CD4-positive, alpha-beta T cell treated with Interleukin-4 for 1 hour (primary cell): Measurements from ENCODE around the gene SLCO2A1.

Source experiments
- DNase-seq, 2 donors: peaks; one replicate each; pipeline ENCODE4 v3.0.0-alpha.2; 2020 to 2022

SLCO2A1 gene

GRCh38 chr3:134033315-134033996 lies 3.7 kb upstream of the SLCO2A1 start:
- no peak for DNase-seq

DNA sequence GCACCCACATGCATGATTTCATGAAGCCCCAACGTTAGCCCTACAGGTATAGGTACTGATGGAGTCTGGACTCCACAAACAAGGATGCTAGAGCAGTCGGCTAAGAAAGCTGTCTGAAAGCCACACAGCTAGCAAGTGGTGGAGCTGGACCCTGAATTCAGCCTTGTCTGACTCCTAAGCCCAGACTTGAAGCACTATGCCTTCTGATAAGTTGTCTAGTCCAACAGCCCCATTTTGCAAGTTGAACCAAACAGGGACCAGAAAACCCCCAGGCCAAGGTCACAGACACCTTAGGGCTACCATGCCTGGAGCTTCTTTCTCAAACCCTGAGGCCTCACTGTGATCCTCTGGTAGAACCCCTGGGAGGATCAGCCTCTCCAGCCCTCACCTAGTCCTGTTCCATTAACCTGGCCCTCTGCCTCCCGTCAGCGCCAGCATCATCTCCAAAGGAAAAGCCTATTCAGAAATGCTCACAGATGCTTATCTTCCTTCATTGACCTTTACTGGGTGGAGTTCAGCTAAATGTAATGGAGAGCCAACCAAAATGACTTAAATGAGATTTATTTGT lies 1.7 kb upstream of the SLCO2A1 start:
- DNase-seq: no peak

GRCh38 chr3:134030379-134031347 lies 938 bp upstream of the SLCO2A1 start:
- no peak for DNase-seq

- no peak for DNase-seq
Observed at GRCh38 chr3:134029256-134029733, 430 bp downstream of the SLCO2A1 start.

GRCh38 chr3:134028486-134029255 lies 1.1 kb downstream of the SLCO2A1 start:
- no peak for DNase-seq

- no peak for DNase-seq
Observed at GRCh38 chr3:134027631-134028030, 2.1 kb downstream of the SLCO2A1 start.

DNA sequence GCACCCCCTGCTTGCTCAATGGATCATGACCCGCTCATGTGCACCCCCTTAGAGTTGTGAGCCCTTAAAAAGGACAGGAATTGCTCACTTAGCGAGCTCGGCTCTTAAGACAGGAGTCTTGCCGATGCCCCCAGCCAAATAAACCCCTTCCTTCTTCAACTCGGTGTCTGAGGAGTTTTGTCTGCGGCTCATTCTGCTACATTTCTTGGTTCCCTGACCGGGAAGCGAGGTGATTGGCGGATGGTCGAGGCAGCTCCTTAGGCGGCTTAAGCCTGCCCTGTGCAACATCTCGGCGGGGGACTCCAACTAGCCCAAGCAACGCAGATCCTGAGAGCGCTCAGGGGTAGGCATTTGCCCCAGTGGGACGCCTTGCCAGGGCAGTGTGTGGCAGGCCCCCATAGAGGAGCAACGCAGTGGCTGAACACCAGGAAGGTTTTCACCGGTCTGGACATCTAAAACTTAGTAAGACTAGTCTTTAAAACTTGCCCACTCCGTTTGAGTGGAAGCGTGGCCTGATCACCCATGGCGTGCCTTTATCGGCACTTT lies 9.5 kb downstream of the SLCO2A1 start:
- no peak for DNase-seq

DNA sequence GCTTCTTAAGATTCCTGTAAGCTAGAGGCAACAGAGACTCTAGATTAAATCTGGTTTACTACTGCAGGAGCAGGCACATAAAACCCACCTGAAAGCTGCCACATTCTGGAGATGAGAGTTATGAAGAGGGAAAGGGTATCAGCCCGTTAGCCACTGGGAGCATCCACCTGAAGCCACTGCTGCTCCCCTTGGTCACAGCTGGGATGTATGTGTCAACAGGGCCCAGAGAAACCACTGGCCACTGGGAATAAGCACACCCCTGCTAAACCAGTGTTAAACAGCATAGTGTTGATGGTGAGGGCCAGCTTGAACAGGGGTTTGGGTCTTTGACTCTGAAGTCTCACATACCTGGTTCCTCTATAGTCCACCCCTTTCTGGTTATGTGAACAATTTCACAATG lies 10.9 kb downstream of the SLCO2A1 start:
- no peak for DNase-seq

- no peak for DNase-seq
Observed at GRCh38 chr3:134018406-134018805, 11.3 kb downstream of the SLCO2A1 start.

- no peak for DNase-seq
Observed at GRCh38 chr3:134017490-134017889, 12.2 kb downstream of the SLCO2A1 start.

GRCh38 chr3:134014270-134014669 lies 15.5 kb downstream of the SLCO2A1 start:
- DNase-seq: no peak

GRCh38 chr3:134013280-134013679 lies 16.4 kb downstream of the SLCO2A1 start:
- no peak for DNase-seq

DNA sequence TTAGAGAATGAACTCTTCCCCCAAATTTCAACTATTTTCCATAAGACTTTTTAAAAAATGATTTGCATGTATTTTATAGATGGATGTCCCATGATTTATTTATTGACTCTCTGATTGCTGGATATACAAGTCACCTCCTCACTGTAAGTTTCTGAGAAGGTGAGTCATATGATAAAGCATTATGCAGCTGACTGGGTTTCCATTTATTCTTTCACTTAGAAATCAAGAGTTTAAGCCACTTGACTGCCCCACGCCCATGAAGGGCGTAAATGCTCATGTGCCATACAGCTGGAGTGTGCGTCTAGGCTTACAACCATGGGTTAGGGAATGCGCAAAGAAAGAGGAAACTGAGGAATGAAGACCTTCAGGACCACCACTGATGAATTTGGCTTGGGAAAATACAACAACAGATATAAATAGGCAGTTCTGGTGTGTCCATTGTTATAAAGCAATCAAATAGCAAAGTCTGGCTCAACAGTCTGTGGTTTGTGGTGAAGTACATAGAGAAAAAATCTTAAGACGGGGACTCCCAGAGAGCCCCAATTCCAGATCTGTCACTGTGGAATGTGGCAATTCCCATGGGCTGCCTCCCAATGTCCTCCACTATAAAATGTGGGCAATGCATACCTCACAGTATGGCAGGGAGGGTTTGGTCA lies 20.3 kb downstream of the SLCO2A1 start:
- DNase-seq: no peak

- no peak for DNase-seq
Observed at GRCh38 chr3:134008630-134009156, 21.0 kb downstream of the SLCO2A1 start.

DNA sequence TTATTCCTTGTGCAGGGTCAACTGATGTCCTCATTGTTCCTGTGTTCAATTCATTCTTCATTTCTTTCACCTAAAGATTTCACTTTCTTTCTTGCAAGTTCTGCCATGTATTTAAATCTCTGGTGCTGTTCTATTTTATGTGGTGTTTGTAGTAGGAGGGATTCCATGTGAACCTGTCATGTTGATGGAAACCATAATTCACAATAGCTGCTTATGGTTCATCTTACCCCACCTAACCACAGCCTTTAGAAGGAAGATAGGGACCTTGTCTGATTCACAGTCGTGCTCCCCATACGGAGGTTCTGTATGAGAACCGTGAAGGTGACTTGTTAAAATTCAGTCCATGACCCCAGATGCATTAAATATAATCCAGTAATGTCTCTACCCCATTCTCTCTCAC lies 21.9 kb downstream of the SLCO2A1 start:
- DNase-seq: no peak

GRCh38 chr3:134004841-134005240 lies 24.9 kb downstream of the SLCO2A1 start:
- no peak for DNase-seq

DNA sequence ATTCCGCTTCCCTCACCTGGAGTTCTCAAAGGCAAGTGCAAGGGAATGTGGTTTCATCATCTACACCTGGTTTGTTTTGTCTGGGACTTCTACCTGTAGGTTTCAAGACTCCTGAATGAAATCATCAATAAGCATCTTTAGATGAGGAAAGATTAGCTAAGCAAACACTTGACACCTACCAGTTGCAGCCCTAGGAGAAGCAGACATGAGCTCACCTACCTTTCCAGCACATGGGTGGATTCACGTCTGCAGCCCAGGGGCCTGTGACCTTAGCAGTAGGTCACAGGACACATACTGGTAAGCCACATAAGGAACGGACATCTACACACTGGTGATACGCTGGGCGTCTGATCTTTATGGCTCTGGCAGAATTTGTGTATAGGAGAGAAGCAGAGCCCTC lies 26.7 kb downstream of the SLCO2A1 start:
- no peak for DNase-seq

DNA sequence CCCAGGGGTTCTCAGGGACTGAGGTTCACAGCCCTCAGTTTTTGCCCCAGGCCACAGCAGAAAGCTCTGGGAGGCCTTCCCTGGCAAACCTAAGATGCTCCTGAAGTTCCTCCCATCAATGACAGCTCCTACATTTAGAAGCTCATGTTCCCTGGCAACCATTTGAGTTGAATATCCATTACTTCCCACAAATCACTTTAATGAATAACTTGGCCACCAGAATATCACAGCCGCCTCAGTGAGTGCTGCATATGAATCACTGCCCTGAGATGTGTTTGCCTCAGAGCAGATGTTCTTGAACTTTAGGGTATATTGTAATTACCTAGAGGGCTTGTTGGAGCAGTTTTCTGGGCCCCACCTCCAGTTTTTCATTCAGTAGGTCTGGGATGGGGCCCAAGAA lies 27.4 kb downstream of the SLCO2A1 start:
- no peak for DNase-seq

- DNase-seq: no peak
Observed at GRCh38 chr3:134001251-134001650, 28.5 kb downstream of the SLCO2A1 start.

DNA sequence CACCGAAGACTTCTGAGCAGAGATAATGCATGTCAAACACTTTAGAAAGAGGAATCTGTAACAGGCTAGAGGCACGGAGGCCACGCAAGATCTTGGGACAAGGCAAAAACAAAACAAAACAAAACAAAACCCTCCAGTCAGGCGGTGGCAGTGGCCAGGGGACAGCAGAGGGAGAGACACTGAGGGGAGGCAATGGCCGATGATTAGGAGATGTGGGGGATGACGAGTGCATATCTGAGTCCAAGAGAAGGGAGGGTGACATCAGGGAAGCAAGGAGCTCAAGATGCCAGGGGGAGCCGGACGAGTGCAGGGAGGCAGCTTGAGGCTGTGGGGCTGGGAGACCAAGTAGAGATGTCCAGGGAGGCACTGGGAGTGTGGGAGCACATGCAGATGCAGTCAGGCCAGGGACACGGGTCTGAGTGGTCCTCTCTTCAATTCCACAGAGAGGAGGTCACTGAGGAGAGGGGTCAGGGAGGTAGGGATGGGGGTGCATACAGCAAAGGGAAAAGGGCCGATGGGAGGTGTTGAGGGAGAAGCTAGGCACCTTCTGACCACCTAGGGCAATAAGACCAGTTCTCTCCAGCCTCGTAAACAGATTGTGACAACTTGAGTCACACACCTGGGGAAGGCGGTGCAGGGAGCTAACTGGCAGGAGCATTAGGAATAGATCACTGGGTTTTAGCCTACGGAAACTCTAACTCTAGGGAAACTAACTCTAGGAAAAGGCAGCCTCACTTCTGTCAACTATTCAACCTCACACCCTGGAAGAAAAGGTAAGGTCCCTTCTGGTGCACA lies 29.6 kb downstream of the SLCO2A1 start:
- DNase-seq: no peak

DNA sequence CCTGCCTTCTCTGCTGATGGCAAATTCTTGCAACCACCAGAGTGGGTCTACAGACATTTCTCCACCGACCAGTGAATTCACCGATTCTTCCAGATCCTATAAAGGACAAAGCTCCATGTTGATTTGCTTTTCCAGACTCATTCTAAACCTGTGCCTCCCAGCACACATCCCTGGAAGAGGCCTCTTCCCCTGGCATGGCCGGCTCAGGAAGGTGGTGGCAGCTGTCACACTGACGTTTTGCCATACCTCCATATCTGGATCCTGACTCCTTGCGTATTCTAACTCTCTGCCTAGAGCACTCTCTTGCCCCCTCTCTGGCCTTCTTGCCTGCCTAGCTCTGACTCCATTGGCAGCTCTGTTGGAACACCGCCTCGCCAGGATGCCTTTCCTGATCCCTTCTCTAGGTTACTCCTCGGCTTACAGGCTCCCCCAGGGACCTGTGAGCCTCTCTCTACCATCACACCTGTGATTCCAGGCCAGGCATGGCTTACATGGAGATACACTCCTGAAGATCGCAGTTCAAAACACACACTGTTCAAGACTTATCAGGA lies 31.0 kb downstream of the SLCO2A1 start:
- no peak for DNase-seq
